A673 (cell line): ENCODE results near the gene SNAP29. TPM values are rescaled to one million over a fixed set of nuclear protein-coding genes. Genes with fewer than 3 reads are reported as not detected.

Experiments used
- BruUV-seq: library from RNA; stranded (reverse); fragments of 400-500 nt; replicated peaks from 2 replicates; lab custom pipeline; 2021; lab: Mats Ljungman, UMichigan
- CTCF ChIA-PET: fragments of 300-600 bp; sonication (Branson Sonifier 250); formaldehyde crosslinking; loops from one replicate; lab custom pipeline; 2022; ENCODE audit warnings: antibody characterized with exemption; lab: Charles Lee
- POLR2A ChIA-PET: fragments of 300-600 bp; sonication (Branson Sonifier 250); formaldehyde crosslinking; loops from one replicate; lab custom pipeline; 2022; ENCODE audit warnings: antibody characterized with exemption; ENCODE audit not compliant: low non-redundant PET; lab: Charles Lee
- DNase-seq: peaks from one replicate; pipeline ENCODE4 v3.0.0-alpha.2; 2015; ENCODE audit warnings: low spot score
- H3K27ac ChIP-seq: fragments of 200-600 bp; sonication (generic); 2 replicates; pipeline ENCODE4 v1.5.1; 2016; ENCODE audit warnings: mixed run types, low read depth, mild to moderate bottlenecking, mixed read lengths, antibody characterized with exemption, low read length; ENCODE audit not compliant: poor library complexity, severe bottlenecking
- H3K27me3 ChIP-seq: fragments of 200-600 bp; sonication (generic); replicated peaks from 2 replicates; pipeline ENCODE4 v1.6.1; 2017; ENCODE audit warnings: mixed run types, low read depth, mild to moderate bottlenecking, mixed read lengths, antibody characterized with exemption, low read length; ENCODE audit not compliant: insufficient read depth, poor library complexity
- H3K36me3 ChIP-seq: fragments of 200-600 bp; sonication (generic); 2 replicates; pipeline ENCODE4 v1.6.1; 2016; ENCODE audit warnings: mixed run types, mild to moderate bottlenecking, mixed read lengths, antibody characterized with exemption, low read length; ENCODE audit not compliant: insufficient read depth, poor library complexity, severe bottlenecking
- H3K4me1 ChIP-seq: fragments of 200-600 bp; sonication (generic); 2 replicates; pipeline ENCODE4 v1.6.1; 2017; ENCODE audit warnings: mixed run types, mild to moderate bottlenecking, mixed read lengths, antibody characterized with exemption, low read length; ENCODE audit not compliant: insufficient read depth, poor library complexity, severe bottlenecking
- H3K4me3 ChIP-seq: fragments of 200-600 bp; sonication (generic); 2 replicates; pipeline ENCODE4 v1.5.1; 2016; ENCODE audit warnings: low read depth, mixed run types, mild to moderate bottlenecking, mixed read lengths, low read length; ENCODE audit not compliant: poor library complexity, severe bottlenecking
- H3K9me3 ChIP-seq: fragments of 200-600 bp; sonication (generic); 2 replicates; pipeline ENCODE4 v1.6.1; 2016; ENCODE audit warnings: mixed run types, low read depth, mild to moderate bottlenecking, mixed read lengths, antibody characterized with exemption, low read length; ENCODE audit not compliant: poor library complexity, severe bottlenecking
- CTCF ChIP-seq: fragments of 300-800, 200-600 bp; sonication (generic); conservative IDR thresholded peaks from 2 replicates; pipeline ENCODE4 v1.5.1; 2017; ENCODE audit warnings: low read depth, mild to moderate bottlenecking, antibody characterized with exemption, low read length, moderate library complexity, mixed read lengths
- EZH2 ChIP-seq: fragments of 200-600 bp; sonication (generic); IDR thresholded peaks from 2 replicates; pipeline ENCODE4 v1.6.1; 2017; ENCODE audit warnings: borderline replicate concordance, low read depth, mild to moderate bottlenecking, mixed read lengths, antibody characterized with exemption, low read length; ENCODE audit not compliant: poor library complexity, severe bottlenecking
- intact Hi-C: fragments of 100-400 bp; cut with micrococcal nuclease; formaldehyde crosslinking; loops from one replicate; pipeline ENCODE4 v1.10.0; 2022; ENCODE audit not compliant: unreplicated experiment
- total RNA-seq: library from RNA; stranded (reverse); gene quantifications from 2 replicates; pipeline ENCODE4 v1.2.3, GENCODE V29; 2021

Gene SNAP29
- total RNA-seq, 1 experiment from 2014 or later = 35.3 TPM

- CTCF ChIA-PET = no interaction called here
- TF ChIP-seq EZH2 = no peak
- TF ChIP-seq CTCF = no peak
- Histone ChIP-seq H3K36me3 (peaks cover 4% of the 10 kb centered on the region), H3K9me3 (no peaks in the 10 kb centered on the region), H3K4me1 (peaks cover 15% of the 10 kb centered on the region), H3K4me3 (peak overlapping the region; percentile 95), H3K27me3 (no peaks in the 10 kb centered on the region), H3K27ac (peak overlapping the region; percentile 97)
- no TSS peak for BruUV-seq
- intact Hi-C loops = loop anchor here (2.0 kb wide), 1 partner anchor 82 kb away; no protein-coding TSS in a partner anchor
- peak; percentile 8 for DNase-seq
- POLR2A ChIA-PET = no interaction called here
Measured at GRCh38 chr22:20918663-20919218, 59.9 kb downstream of the SNAP29 start.

GRCh38 chr22:20919718-20920117 lies 60.9 kb downstream of the SNAP29 start:
- Histone ChIP-seq H3K4me1 (peaks cover 15% of the 10 kb centered on the region), H3K9me3 (no peaks in the 10 kb centered on the region), H3K27ac (peak overlapping the region; percentile 18), H3K27me3 (no peaks in the 10 kb centered on the region), H3K36me3 (peaks cover 8% of the 10 kb centered on the region), H3K4me3 (peak overlapping the region; percentile 95)
- ChIA-PET POLR2A (no interaction called here), CTCF (interaction anchor here (0.6 kb wide), 1 partner anchor 18 kb away, joined by 4 read pairs; no protein-coding TSS in a partner anchor)
- TF ChIP-seq CTCF (no peak), EZH2 (no peak)
- TSS peak; percentile 46 for BruUV-seq
- intact Hi-C loops = loop anchor here (2.0 kb wide), 1 partner anchor 81 kb away; no protein-coding TSS in a partner anchor
- peak; percentile 10 for DNase-seq

- peaks cover 8% of the 10 kb centered on the region for H3K36me3 ChIP-seq
- H3K4me3 ChIP-seq = peak overlapping the region; percentile 95
- POLR2A ChIA-PET = no interaction called here
- BruUV-seq = no TSS peak
- CTCF ChIA-PET = no interaction called here
- H3K9me3 ChIP-seq = no peaks in the 10 kb centered on the region
- H3K27ac ChIP-seq = peak overlapping the region; percentile 4
- DNase-seq = no peak
- TF ChIP-seq CTCF (no peak), EZH2 (no peak)
- no peaks in the 10 kb centered on the region for H3K27me3 ChIP-seq
- H3K4me1 ChIP-seq = peaks cover 15% of the 10 kb centered on the region
- intact Hi-C loops = no loop called here
Measured at GRCh38 chr22:20920881-20921203, 62.0 kb downstream of the SNAP29 start.
